GM21367 (cell line): ENCODE data around the gene PALS2.
A peak's percentile ranks its signal among the peaks of the same experiment; 100 is the strongest.

Source experiments
- ATAC-seq: cut with Tn5 transposase; IDR thresholded peaks from one replicate; pipeline ENCODE4 v1.9.1; 2021; ENCODE audit not compliant: unreplicated experiment

Gene PALS2, protein sequence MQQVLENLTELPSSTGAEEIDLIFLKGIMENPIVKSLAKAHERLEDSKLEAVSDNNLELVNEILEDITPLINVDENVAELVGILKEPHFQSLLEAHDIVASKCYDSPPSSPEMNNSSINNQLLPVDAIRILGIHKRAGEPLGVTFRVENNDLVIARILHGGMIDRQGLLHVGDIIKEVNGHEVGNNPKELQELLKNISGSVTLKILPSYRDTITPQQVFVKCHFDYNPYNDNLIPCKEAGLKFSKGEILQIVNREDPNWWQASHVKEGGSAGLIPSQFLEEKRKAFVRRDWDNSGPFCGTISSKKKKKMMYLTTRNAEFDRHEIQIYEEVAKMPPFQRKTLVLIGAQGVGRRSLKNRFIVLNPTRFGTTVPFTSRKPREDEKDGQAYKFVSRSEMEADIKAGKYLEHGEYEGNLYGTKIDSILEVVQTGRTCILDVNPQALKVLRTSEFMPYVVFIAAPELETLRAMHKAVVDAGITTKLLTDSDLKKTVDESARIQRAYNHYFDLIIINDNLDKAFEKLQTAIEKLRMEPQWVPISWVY

DNA sequence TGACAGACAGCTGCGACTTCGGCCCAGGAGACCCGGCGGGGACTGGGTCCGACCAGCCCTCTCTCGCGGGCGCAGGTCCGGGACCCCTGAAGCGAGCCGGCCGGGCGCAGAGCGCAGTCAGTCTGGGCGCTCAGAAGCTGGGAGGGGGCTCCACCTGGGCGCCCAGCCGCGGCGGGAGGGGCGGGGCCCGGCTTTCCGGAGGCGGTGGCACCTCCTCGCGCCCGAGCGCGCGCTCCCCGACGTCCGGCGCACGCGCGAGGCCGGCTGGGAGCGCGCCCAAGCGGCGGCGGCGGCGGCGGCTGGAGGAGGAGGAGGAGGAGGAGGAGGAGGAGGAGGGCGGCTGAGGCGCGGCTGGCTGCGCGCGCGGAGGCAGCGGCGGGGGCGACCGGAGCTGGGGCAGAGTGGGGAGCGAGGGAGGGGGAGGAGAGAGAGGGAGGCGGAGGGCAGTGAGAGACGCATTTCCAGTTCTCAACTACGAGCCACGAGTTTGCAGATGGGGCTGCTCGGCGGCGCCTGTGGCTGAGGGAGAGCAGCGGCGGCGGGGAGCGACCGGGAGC is at the start of gene PALS2:
TSS of gene PALS2 (plus strand) at position 456 of the 557 bp plus-strand sequence. CDS start 50,216 bp downstream, outside the sequence.
- peak; percentile 38 for ATAC-seq

DNA sequence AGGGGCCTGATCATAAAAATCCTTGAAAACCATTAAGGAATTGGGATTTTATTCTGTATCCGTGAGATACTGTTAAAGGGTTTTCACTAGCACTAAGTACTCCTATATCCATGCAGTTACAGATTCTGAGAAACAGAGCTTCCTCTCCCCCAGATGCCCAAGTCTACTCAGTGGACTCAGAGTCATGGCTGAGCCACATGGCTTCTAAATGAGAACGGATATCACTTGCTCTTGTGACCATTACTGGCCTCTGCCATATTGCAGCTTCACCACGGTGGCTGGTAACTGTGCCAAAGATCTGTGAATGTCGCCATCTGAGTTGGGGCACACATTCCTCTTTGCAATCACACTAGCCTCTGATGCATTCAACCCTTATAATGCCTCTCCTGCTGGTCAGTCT is 42.0 kb upstream of the PALS2 start:
- no peak for ATAC-seq

DNA sequence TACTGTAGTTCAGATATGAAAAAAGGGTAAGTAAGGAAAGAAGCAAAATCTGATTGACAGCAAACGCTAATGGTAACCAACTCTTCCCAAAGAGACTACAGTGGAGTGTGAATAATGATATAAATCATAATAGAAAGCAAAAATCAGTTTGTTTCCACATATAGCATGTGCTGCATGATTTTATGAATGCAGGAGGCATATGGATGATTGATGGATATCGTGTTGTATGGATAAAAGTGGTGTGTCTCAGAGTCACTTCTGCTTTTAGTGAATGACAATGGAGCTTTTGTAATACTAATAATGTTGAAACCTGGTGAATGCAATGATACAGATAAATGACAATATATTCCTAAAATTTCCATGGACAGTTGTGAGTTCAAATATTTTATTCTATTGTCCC is 36.6 kb upstream of the PALS2 start:
- ATAC-seq = no peak

DNA sequence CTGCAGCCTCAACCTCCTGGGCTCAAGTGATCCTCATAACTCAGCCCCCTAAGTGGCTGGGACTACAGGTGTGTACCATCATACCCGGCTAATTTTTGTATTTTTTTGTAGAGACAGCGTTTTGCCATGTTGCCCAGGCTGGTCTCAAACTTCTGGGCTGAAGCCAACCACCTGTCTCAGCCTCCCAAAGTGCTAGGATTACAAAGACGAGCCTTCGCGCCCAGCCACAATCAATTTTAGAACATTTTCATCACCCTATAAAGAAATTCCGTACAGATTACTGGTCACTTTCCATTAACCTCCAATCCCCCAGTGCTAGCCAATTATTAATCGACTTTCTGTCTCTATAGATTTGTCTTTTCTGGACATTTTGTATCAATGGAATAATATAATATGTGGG is 32.3 kb upstream of the PALS2 start:
- ATAC-seq = no peak

DNA sequence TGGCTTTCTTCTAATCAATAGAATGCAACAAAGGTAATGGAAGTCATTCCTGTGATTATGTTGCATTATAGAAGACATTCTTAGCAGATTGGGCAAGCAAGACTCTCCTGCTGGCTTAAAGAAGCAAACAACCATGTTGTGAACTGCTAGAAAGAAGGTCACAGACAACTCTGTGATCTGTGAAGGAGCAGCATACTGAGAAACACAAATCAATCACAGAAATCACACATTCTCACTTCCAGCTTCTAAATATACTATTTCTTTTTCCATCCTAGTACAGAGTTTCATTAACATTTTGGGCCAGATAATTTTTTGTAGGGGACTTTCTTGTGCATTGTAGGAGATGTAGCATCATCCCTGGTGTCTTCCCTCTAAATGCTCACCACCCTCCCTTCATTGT is 28.0 kb upstream of the PALS2 start:
- ATAC-seq = no peak

DNA sequence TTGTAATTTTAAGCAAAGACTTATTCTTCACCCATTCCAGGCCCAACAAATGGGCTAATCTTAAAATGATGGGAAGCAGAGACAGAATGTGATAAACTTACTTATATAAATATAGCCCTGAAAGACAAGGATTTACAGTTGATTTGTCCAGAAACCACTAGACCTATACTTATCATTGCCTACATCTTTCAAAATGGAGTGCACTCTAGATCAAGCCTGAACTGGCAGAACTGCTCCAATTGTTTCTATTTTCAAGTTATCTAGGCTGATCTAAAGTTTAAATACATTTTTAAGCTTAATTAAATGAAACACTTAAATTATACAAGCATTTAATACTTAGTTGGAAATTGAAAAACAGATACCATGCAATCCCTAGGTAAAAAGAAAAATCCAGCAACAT is 24.9 kb upstream of the PALS2 start:
- no peak for ATAC-seq

DNA sequence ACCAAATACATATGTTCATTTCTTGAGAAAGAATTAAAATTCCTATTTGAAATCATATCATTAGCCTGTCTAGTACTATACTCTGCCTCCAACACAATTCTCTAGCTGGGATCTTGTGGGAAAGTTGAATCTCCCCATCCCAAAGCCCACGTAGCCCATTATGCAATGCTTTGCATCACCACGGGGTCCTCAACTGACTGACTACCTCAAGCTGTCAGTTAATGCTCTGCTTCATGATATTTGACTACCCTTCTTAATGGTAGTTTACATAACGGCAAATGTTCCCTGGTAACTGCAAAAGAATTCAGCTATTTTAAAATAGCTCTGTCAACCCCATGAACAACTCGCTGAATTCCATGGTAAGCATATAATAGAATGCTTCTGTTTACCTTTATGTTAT is 23.3 kb upstream of the PALS2 start:
- no peak for ATAC-seq

DNA sequence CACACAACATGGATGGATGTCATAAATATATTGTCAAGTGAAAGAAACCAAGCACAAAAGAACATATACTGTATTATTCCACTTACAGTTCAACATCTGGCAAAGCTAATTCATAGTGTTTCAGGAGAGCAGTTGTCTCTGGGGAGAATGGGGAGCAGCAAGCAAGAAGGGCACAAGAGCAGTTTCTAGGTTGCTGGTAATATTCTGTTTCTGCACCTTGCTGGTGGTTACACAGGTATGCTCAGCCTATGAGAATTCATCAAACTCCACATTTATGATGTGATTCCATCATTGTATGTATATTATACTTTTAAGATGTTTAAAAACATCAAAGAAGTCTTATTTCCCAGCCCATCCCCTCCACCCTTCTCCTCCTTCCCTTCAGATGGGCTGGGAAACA is 18.1 kb upstream of the PALS2 start:
- ATAC-seq = no peak

DNA sequence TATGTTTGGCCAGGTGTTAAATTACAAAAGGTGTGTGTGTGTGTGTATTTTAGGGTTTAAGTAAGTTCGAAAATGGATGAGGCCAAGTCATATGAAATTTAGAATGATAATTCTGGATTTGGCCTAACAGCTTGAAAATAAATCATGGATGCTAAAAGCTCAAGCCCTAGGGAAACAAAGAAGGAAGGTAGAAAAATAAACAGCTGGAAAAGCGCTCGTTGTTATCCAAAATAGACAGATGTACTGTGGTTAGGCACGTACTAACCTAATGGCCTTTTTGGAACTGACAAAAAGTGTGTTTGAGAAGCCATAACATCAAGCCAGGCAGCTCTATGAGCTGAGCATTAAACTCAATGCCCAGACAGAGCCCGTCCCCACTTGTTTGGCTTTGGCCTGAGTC is 17.5 kb upstream of the PALS2 start:
- no peak for ATAC-seq

DNA sequence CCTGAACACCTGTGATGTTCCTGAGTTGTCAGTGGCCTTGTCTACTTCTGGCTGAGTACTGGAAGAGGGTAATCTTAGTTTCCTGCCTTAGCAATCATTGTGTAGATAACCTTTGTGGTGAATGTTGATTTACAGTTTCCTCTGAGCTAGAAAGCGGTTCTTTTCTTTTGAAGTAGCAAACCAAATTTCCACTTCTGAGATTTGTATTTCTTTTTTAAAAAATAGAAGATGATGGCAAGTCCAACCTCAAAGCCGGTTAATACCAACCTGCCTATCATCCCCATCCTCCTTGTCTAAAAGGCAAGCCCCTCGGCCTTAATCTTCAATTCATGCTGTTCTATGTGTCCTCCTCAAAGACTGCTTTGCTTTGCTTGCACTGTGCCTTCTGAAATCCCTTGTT is 12.5 kb upstream of the PALS2 start:
- ATAC-seq = no peak

DNA sequence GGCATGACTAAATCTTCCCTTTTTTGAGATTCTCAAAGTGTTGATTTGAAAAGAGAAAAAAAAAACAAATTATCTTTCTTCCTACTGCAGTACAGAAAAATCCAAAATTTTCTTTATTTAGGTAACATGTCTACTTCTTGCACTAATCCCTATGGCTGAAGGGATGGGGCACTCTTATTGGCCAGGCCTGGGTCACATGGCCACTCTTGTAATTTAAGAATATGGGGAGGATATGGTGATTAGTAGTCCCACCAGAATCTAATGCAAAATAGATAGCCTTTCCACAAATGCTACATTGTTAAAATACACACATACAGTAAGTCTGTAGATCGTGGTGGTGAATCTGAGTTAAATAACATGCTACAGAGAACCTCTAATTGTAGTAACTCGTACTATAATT is 7.0 kb upstream of the PALS2 start:
- ATAC-seq = no peak

DNA sequence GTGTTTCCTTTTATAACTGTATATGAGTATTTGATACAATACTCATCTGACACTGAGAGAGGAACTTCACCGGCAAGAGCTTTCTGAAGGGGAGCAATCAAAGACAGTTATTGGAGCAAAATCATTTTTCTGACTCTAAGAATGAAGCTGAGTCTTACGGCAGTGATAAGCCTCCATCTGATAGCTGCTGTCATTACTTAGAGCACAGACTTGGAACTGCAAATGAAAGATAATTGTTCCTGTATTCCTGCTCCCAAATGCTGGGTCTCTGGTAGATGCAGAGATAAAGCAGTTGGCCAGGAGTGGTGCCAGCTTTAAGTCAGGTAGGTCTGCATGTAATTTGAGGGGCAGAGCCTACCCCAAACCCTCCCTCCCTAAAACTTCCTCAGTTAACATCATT is 2.3 kb upstream of the PALS2 start:
- ATAC-seq = no peak

DNA sequence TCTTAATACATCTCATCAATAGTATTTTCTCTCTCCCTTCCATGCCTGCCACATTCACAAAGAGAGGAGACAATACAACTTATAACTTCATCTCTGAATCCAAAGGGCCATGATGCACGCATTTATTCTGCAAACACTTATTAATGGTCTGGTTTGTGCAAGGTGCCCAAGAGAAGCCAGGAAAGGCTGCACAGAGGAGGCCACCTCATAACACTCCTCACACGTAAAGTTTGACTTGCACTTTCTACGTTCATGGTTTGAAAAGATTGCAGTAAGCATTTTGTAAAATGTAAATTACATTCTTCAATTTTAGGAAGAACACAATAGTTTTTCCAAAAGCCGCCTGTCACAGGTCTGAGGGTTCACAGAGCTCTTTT is 1.2 kb upstream of the PALS2 start:
- ATAC-seq = no peak

DNA sequence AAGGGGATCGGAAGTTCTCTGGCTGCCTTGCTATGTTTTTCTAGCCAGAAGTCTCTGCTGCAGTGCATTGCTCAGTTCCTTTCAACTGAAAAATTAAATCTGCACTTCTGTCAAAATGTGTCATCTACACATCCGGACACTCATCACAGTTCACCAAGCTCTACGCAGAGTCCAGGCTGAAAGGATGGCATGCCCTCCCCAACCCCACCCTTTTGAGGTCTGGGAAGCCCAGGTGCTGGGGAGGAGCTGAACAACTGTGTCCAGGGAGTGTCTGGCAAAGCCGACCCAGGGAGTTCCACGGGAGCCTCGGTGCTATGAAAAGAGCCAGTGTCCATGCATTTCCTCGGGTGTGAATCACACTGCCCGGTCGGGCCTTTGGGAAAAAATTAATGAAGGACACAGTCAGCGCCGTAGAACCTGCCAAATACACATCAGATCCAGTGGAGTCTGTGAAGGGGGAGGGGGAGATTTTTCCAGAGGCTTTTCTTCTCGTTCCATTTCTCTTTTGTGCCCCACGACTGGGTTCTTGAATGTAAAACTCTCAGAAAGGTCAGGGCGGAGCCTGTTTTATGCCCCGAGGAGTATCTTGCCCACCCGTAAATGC is 757 bp upstream of the PALS2 start:
- no peak for ATAC-seq

DNA sequence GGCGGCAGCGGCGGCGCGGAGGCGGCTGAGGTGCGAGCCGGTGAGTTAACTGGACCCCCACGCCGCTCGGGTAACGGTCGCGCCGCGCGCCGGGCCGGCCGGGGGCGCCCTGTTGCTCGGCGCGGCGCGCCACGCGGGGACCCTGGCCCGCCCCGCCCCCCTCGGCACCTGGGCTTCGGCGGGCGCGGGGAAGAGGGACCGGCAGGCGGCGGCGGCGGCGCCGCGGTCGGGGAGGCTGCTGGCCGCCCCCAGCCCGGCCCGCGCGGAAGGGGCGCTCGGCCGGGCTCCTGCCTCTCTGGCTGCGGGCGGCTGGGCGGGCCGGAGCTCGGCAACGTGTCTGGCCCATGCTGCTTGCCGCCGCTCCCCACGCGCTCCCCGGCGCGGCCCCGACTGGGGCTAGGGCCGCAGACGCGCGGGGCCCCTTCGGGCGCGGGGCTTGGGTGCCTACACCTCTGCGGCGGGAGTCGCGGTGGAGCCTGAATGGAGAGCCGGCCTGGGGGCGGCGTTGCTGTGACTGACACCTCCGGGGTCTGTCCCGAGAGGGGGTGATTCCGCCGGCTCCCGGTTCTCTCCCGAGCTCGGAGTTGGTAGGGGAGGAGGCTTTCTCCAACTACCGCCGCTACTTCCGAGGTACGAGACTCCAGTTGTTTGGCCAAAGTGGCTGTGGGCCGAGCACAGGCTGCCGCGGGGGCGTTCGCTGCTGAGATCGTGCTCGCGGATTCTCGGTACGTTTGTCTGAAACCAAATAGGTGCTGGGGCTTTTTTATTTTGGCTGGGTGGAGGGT is 494 bp downstream of the PALS2 start:
- peak; percentile 21 for ATAC-seq

DNA sequence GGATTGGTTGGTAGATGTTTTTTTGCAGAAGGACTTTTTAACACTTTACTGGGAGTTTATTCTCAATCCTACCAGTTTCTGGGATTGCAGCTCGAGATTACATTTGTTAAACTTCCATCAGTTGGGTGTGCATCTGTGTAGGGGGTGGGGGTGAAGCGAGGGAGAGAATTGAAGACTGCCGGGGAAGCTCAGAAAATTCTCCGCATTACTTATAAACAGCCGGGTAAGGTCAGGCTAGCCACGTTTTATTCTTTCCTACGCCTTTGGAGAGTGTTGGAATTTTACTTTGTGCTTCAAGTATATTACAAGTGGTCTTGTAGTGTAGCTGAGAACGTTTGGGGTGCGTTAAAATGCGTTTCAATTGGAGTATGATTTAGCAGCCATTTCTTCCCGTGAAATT is 1.1 kb downstream of the PALS2 start:
- no peak for ATAC-seq

DNA sequence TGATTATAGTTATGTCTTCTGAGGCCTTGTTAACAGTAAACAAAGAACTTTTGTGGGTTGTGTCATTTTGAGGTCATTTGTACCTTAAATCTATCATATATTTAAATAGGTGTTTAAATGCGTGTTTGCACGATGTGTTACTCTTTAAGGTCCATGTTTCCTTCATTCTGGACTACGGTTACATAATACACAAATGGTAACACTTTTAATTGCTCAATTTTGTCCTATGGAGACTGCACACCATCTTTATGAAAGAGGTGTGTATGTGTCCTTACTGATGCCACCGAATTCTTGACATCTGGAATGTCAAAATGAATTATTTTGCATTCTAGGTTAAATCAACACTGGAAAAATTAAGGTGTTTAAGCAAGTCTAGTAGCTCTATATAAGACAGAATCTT is 1.7 kb downstream of the PALS2 start:
- no peak for ATAC-seq

DNA sequence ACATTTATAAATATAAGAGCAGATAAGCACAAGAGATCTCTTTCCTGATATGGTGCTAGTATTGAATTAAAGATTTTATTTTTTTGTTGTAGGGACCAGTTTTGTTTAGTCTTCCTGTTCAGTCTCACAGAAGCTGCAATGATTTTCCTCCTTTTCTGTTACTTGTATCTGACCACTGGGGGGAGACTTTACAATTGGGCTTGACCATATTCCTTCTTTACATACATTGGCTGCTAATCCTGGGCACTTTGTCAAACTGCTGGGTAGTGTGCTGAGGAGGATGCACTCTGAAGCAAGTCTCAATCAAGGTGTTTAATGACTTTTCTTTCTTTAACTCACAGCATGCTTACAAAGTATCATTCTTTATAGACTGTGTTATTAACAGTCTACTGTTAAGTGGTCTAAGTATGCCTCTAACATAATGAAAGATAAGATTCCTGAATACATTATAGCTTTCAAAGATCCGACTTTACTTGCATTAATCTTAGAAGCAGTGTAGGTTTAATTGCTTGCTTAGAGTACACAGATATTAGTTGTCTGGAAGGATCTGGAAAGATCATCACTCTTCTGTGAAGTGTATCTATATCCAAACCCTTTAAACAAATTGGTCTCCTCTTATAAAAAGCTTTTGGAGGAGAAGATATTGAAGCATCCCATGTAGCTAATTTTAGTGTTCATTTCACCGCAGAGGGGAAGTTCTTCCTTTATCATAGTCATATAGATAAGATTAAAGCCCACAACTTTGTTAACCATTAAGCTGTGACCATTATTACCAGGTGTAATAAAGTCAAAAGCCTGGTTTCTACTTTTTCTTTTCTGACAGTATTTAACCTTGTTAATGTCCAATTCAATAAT is 3.1 kb downstream of the PALS2 start:
- ATAC-seq = peak; percentile 36

DNA sequence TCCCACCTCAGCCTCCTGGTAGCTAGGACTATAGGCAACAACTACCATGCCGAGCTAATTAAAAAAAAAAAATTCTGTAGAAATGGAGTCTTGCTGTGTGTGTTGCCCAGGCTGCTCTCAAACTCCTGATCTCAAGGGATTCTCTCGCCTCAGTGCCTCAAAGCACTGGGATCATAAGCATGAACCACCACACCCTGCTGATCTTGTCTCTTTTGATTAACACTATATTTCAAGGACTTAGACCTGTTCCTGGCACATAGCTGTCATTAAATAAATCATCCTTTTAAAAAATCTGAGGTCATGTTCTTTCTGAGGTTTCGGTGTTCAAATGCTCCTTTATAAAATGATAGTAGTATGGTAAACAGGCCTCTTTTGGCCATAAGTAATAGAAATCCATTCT is 4.8 kb downstream of the PALS2 start:
- no peak for ATAC-seq

DNA sequence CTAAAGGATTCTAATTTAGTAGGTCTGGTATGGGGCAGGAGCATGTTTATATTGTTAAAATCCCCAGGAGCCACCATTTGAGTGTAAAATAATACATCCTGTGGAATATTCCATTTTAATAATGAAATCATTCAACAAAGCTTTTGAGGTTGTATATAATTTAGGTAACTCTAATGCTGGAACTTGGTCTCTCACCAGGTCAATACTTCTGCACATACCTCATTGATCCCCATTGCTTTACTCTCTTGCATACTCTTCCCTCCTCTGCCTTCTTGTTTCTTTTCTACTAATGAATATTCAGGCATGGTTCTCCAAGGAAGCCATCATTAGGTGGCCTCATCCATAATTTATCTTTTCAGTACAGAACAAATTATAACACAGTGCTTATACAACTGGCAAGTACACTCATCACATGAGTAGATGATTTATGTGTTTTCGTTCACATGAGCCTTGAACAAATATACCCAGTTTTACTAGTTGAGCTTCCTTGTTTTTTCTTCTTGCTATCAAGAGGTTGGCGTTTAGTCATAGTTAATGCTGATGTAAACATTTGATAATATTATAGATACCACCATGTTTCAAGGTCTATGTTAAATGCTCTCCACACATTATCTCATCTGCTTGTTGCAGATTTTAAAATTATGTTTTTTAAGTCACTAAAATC is 7.2 kb downstream of the PALS2 start:
- ATAC-seq = no peak
